Measurements from ENCODE around the gene MSI2. TPM values are rescaled to one million over a fixed set of nuclear protein-coding genes. Genes with fewer than 3 reads are reported as not detected.

Gene MSI2
- total and polyA plus RNA-seq, 9 of the 15 experiments (the other 6 are each of a cell fraction or from before 2014, with no cell fraction given), result 4.6 to 61.8 (median 42.4) TPM

- DNase-seq (ENCODE audit: extremely low read depth in 1 of 4, low spot score in 3 of 4) (no peak), FAIRE-seq (no peak), ATAC-seq (no peak)
- Histone ChIP-seq H3K9me1 (ENCODE audit: control insufficient read depth, insufficient read depth, low read length) (no peaks in the 10 kb centered on the region), H3K27me3 (ENCODE audit: control insufficient read depth in 2 of 2, insufficient read depth in 2 of 2, low read length in 2 of 2) (no peaks in the 10 kb centered on the region), H4K20me1 (replicated peaks; ENCODE audit: control insufficient read depth, insufficient read depth, low read length) (no peaks in the 10 kb centered on the region), H3K36me3 (ENCODE audit: control insufficient read depth, insufficient read depth, low read length) (no peaks in the 10 kb centered on the region), H3K9ac (ENCODE audit: insufficient read depth in 1 of 2, low read depth in 2 of 2, low read length in 2 of 2) (no peak overlapping the region), H3K27ac (ENCODE audit: extremely low read depth, low read depth, low read length) (no peak overlapping the region), H3K4me2 (ENCODE audit: insufficient read depth, low read length) (no peak overlapping the region), H3K4me1 (replicated peaks in 1 of 2; ENCODE audit: control insufficient read depth in 2 of 2, insufficient read depth in 2 of 2, low read length in 2 of 2) (peaks cover 4 to 6% of the 10 kb centered on the region in 2 experiments; a peak in 4 of 5 replicates), H3K9me3 (replicated peaks; ENCODE audit: control insufficient read depth, insufficient read depth, low read depth, low read length) (no peaks in the 10 kb centered on the region), H3K79me2 (ENCODE audit: control insufficient read depth, insufficient read depth, low read length) (peaks cover 14% of the 10 kb centered on the region), H3K4me3 (no peak overlapping the region), H2AFZ (ENCODE audit: low read depth, low read length) (no peak overlapping the region)
- in situ Hi-C loops (cut with MboI), result no loop called here
- no TSS peak for BruUV-seq (replicated peaks)
- ChIA-PET POLR2A (no interaction called here), CTCF (ENCODE audit: low intra/inter-chr PET ratio) (no interaction called here)
- WGBS (ENCODE audit: insufficient coverage, low coverage, missing lambda C conversion rate), result 80% methylated on average over 2 of the region's 2 CpGs
- intact Hi-C loops (cut with micrococcal nuclease), result no loop called here
- TF ChIP-seq CBX1 (IDR thresholded peaks at IDR 0.05; ENCODE audit: low read depth) (no peak), CEBPB (tag; IDR thresholded peaks at IDR 0.05) (peak; percentile 48; the same call in 1 of the 2 replicates), CEBPG (CRISPR knock-in tag; IDR thresholded peaks at IDR 0.05) (no peak; the same call in 1 of the 2 replicates), CEBPG (tag; conservative IDR thresholded peaks at IDR 0.05 in 1 of 2, IDR thresholded peaks at IDR 0.05 in 1 of 2) (peak in 1 of 2 experiments; percentile 62; a peak in 2 of 4 replicates), CBX3 (IDR thresholded peaks at IDR 0.05; ENCODE audit: borderline replicate concordance in 1 of 2, low read length in 2 of 2) (no peak), ZSCAN29 (IDR thresholded peaks at IDR 0.05) (no peak), TFAM (CRISPR knock-in tag; conservative IDR thresholded peaks at IDR 0.05) (no peak), ZBTB7A (IDR thresholded peaks at IDR 0.05; ENCODE audit: borderline replicate concordance, control insufficient read depth, low read depth, low read length) (no peak), PKNOX1 (IDR thresholded peaks at IDR 0.05) (peak; percentile 46; the same call in 1 of the 2 replicates), HES1 (IDR thresholded peaks at IDR 0.05; ENCODE audit: low read depth) (no peak), HMGN3 (IDR thresholded peaks at IDR 0.05; ENCODE audit: borderline replicate concordance, extremely low read depth, insufficient read length, low read depth, low read length) (no peak), ZBTB17 (CRISPR knock-in tag; IDR thresholded peaks at IDR 0.05) (no peak), MYC (IDR thresholded peaks at IDR 0.05; ENCODE audit: low read depth, low read length) (0 out of 2 replicates have a peak, but pooled peaks have one; percentile 22), MYC (CRISPR knock-in tag; IDR thresholded peaks at IDR 0.05; ENCODE audit: borderline replicate concordance, low read depth) (no peak), YBX1 (IDR thresholded peaks at IDR 0.05) (no peak), HSF4 (CRISPR knock-in tag; IDR thresholded peaks at IDR 0.05; ENCODE audit: borderline replicate concordance) (no peak), DIDO1 (tag; IDR thresholded peaks at IDR 0.05; ENCODE audit: low read depth) (no peak), ZBTB1 (CRISPR knock-in tag; IDR thresholded peaks at IDR 0.05; ENCODE audit: borderline replicate concordance, low read depth) (no peak)
These were observed 138.1 kb downstream of the MSI2 start for GRCh38 chr17:57394375-57394774.

Measured in K562 (cell line).